ENCODE results near the gene STYXL2. TPM values are rescaled to one million over a fixed set of nuclear protein-coding genes. Genes with fewer than 3 reads are reported as not detected.
A peak's percentile ranks its signal among the peaks of the same experiment; 100 is the strongest.

Gene STYXL2
- total and polyA plus RNA-seq, 9 of the 15 experiments (the other 6 are each of a cell fraction or from before 2014, with no cell fraction given) = not detected

- in situ Hi-C loops (cut with MboI) = loop anchor here (5.0 to 10.0 kb wide), 3 partner anchors 379 to 627 kb away; no protein-coding TSS in a partner anchor
- peaks cover 45 to 47% of the 10 kb centered on the region in 2 experiments for H3K27me3 ChIP-seq (ENCODE audit: control insufficient read depth in 2 of 2, insufficient read depth in 2 of 2, low read length in 2 of 2)
- POLR2A ChIA-PET = no interaction called here
- peaks cover 0 to 9% of the 10 kb centered on the region in 2 experiments; a peak in 3 of 5 replicates for H3K4me1 ChIP-seq (replicated peaks in 1 of 2; ENCODE audit: control insufficient read depth in 2 of 2, insufficient read depth in 2 of 2, low read length in 2 of 2)
- H3K27ac ChIP-seq (ENCODE audit: extremely low read depth, low read depth, low read length) = no peak overlapping the region
- H3K36me3 ChIP-seq (ENCODE audit: control insufficient read depth, insufficient read depth, low read length) = no peaks in the 10 kb centered on the region
- peaks cover 5% of the 10 kb centered on the region; the same call in 1 of the 2 replicates for H4K20me1 ChIP-seq (replicated peaks; ENCODE audit: control insufficient read depth, insufficient read depth, low read length)
- no peak overlapping the region for H3K9ac ChIP-seq (ENCODE audit: insufficient read depth in 1 of 2, low read depth in 2 of 2, low read length in 2 of 2)
- ATAC-seq (no peak), DNase-seq (ENCODE audit: extremely low read depth in 1 of 4, low spot score in 3 of 4) (no peak), FAIRE-seq (no peak)
- BruUV-seq (replicated peaks) = no TSS peak
- no peak for TF ChIP-seq ZNF395 (CRISPR knock-in tag; IDR thresholded peaks at IDR 0.05)
- no peak for TF ChIP-seq ARID2 (IDR thresholded peaks at IDR 0.05)
- H2AFZ ChIP-seq (ENCODE audit: low read depth, low read length) = no peak overlapping the region
- CTCF ChIA-PET (ENCODE audit: low intra/inter-chr PET ratio) = interaction anchor here (2.0 kb wide), 1 partner anchor 374 kb away, joined by 22 read pairs; no protein-coding TSS in a partner anchor
- no peaks in the 10 kb centered on the region for H3K9me3 ChIP-seq (replicated peaks; ENCODE audit: control insufficient read depth, insufficient read depth, low read depth, low read length)
- intact Hi-C loops (cut with micrococcal nuclease) = loop anchor here (2.0 to 5.0 kb wide), 4 partner anchors 199 to 619 kb away; no protein-coding TSS in a partner anchor
- no peak overlapping the region for H3K4me2 ChIP-seq (ENCODE audit: insufficient read depth, low read length)
- no peaks in the 10 kb centered on the region for H3K9me1 ChIP-seq (ENCODE audit: control insufficient read depth, insufficient read depth, low read length)
- H3K4me3 ChIP-seq = no peak overlapping the region
- no peaks in the 10 kb centered on the region for H3K79me2 ChIP-seq (ENCODE audit: control insufficient read depth, insufficient read depth, low read length)
- 0% methylated on average over 3 of the region's 3 CpGs for WGBS (ENCODE audit: insufficient coverage, low coverage, missing lambda C conversion rate)
These were observed 26.0 kb upstream of the STYXL2 start for GRCh38 chr1:167067904-167068303.

- H3K4me1 ChIP-seq (replicated peaks in 1 of 2; ENCODE audit: control insufficient read depth in 2 of 2, insufficient read depth in 2 of 2, low read length in 2 of 2) = peaks cover 0 to 9% of the 10 kb centered on the region in 2 experiments; a peak in 3 of 5 replicates
- FAIRE-seq (no peak), ATAC-seq (no peak), DNase-seq (ENCODE audit: extremely low read depth in 1 of 4, low spot score in 3 of 4) (no peak)
- H3K79me2 ChIP-seq (ENCODE audit: control insufficient read depth, insufficient read depth, low read length) = no peaks in the 10 kb centered on the region
- under 1% methylated on average over 13 of the region's 13 CpGs for WGBS (ENCODE audit: insufficient coverage, low coverage, missing lambda C conversion rate)
- H2AFZ ChIP-seq (ENCODE audit: low read depth, low read length) = peak overlapping the region; percentile 64
- peaks cover 44 to 48% of the 10 kb centered on the region in 2 experiments for H3K27me3 ChIP-seq (ENCODE audit: control insufficient read depth in 2 of 2, insufficient read depth in 2 of 2, low read length in 2 of 2)
- no peaks in the 10 kb centered on the region for H3K9me3 ChIP-seq (replicated peaks; ENCODE audit: control insufficient read depth, insufficient read depth, low read depth, low read length)
- H3K36me3 ChIP-seq (ENCODE audit: control insufficient read depth, insufficient read depth, low read length) = no peaks in the 10 kb centered on the region
- H3K4me2 ChIP-seq (ENCODE audit: insufficient read depth, low read length) = peak overlapping the region; percentile 39; the same call in 1 of the 2 replicates
- H3K27ac ChIP-seq (ENCODE audit: extremely low read depth, low read depth, low read length) = no peak overlapping the region; the same call in 2 of the 3 replicates
- no TSS peak for BruUV-seq (replicated peaks)
- H3K4me3 ChIP-seq = no peak overlapping the region
- no peaks in the 10 kb centered on the region for H3K9me1 ChIP-seq (ENCODE audit: control insufficient read depth, insufficient read depth, low read length)
- in situ Hi-C loops (cut with MboI) (loop anchor here (5.0 to 10.0 kb wide), 3 partner anchors 379 to 626 kb away; no protein-coding TSS in a partner anchor), intact Hi-C loops (cut with micrococcal nuclease) (loop anchor here (5.0 kb wide), 2 partner anchors 199 to 619 kb away; no protein-coding TSS in a partner anchor)
- H3K9ac ChIP-seq (ENCODE audit: insufficient read depth in 1 of 2, low read depth in 2 of 2, low read length in 2 of 2) = no peak overlapping the region
- H4K20me1 ChIP-seq (replicated peaks; ENCODE audit: control insufficient read depth, insufficient read depth, low read length) = peaks cover 5% of the 10 kb centered on the region; the same call in 1 of the 2 replicates
- CTCF ChIA-PET (ENCODE audit: low intra/inter-chr PET ratio) = interaction anchor here (0.6 kb wide), 1 partner anchor 381 kb away, joined by 3 read pairs; no protein-coding TSS in a partner anchor
- POLR2A ChIA-PET = interaction anchor here (0.7 to 1.2 kb wide), 5 partner anchors 11 to 1507 kb away, joined by 3 to 7 read pairs (median 3); no protein-coding TSS in a partner anchor
- TF ChIP-seq USF1 (CRISPR knock-in tag; IDR thresholded peaks at IDR 0.05) = peak; percentile 65
- no peak for TF ChIP-seq SRSF9 (IDR thresholded peaks at IDR 0.05; ENCODE audit: borderline replicate concordance, low read depth, low read length)
- peak; percentile 51 for TF ChIP-seq USF2 (CRISPR knock-in tag; IDR thresholded peaks at IDR 0.05)
- peak; percentile 22; the same call in 1 of the 2 replicates for TF ChIP-seq TFE3 (CRISPR knock-in tag; IDR thresholded peaks at IDR 0.05)
These were observed 25.1 kb upstream of the STYXL2 start for GRCh38 chr1:167068761-167069160.
